ENCODE results near the gene ABCA13.

DNA sequence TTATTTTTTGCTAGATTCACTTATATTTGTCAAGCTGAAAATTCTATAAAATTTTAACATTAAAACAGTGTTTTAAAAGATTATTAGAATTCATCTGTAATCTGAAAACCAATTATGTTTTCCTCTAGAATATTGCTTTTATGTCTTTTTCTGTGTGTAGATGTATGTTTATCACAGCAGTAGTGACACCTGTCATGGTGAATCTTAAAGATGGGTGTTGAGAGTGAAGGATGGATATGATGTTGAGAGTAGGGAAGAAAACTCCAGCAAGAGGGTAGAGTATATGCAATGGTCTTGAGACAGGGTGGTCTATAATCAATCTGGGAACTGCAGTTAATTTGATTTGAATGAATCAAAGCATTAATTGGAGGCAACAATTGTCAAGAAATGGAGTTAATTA is 416.2 kb downstream of the ABCA13 start:
- no peak for TF ChIP-seq POLR2A (IDR thresholded peaks at IDR 0.05; ENCODE audit: borderline replicate concordance, extremely low read depth, insufficient read depth, insufficient read length)
- no peak for TF ChIP-seq SP1 (IDR thresholded peaks at IDR 0.05; ENCODE audit: low read depth)
- TF ChIP-seq, protein P1, sequence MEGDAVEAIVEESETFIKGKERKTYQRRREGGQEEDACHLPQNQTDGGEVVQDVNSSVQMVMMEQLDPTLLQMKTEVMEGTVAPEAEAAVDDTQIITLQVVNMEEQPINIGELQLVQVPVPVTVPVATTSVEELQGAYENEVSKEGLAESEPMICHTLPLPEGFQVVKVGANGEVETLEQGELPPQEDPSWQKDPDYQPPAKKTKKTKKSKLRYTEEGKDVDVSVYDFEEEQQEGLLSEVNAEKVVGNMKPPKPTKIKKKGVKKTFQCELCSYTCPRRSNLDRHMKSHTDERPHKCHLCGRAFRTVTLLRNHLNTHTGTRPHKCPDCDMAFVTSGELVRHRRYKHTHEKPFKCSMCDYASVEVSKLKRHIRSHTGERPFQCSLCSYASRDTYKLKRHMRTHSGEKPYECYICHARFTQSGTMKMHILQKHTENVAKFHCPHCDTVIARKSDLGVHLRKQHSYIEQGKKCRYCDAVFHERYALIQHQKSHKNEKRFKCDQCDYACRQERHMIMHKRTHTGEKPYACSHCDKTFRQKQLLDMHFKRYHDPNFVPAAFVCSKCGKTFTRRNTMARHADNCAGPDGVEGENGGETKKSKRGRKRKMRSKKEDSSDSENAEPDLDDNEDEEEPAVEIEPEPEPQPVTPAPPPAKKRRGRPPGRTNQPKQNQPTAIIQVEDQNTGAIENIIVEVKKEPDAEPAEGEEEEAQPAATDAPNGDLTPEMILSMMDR (IDR thresholded peaks at IDR 0.05 in 2 of 3, conservative IDR thresholded peaks at IDR 0.05 in 1 of 3; ENCODE audit: borderline replicate concordance in 1 of 3, insufficient read depth in 1 of 3, low read depth in 2 of 3, low read length in 2 of 3): no peak
- TF ChIP-seq ZBTB33 (IDR thresholded peaks at IDR 0.05; ENCODE audit: extremely low read depth, insufficient replicate concordance, low read length): no peak
- TF ChIP-seq POLR2AphosphoS5 (IDR thresholded peaks at IDR 0.05; ENCODE audit: low read depth, low read length): no peak
- no peak for TF ChIP-seq JUND (IDR thresholded peaks at IDR 0.05)
- TF ChIP-seq CEBPB (IDR thresholded peaks at IDR 0.05; ENCODE audit: low read depth): no peak
- TF ChIP-seq YY1 (IDR thresholded peaks at IDR 0.05; ENCODE audit: extremely low read depth, insufficient replicate concordance, low read depth, low read length): no peak
- no peak for TF ChIP-seq MAX (IDR thresholded peaks at IDR 0.05)
- TF ChIP-seq SIN3A (IDR thresholded peaks at IDR 0.05; ENCODE audit: low read depth): no peak
- no peak for TF ChIP-seq CBX3 (IDR thresholded peaks at IDR 0.05; ENCODE audit: low read depth)
